Muscle layer of duodenum (tissue), 2 donors: ENCODE data around the gene EDNRA.
"Not testable (repeated sequence)": the region's sequence is repeated elsewhere in the genome, so short reads cannot be mapped to it uniquely, and the experiment has no call there.

ENCODE experiments used
- H3K27ac ChIP-seq: one replicate; pipeline ENCODE4 v1.7.0; 2013; ENCODE audit warnings: mild to moderate bottlenecking, low read length
- H3K27me3 ChIP-seq: one replicate; pipeline ENCODE4 v1.7.0; 2013; ENCODE audit warnings: low read depth, mild to moderate bottlenecking, control low read depth, low read length
- H3K36me3 ChIP-seq, 2 donors: one replicate each; pipeline ENCODE4 v1.7.0; 2013; ENCODE audit warnings: low read length in 2 of 2, control low read depth in 1 of 2, mild to moderate bottlenecking in 1 of 2; ENCODE audit not compliant: insufficient read depth in 2 of 2, control insufficient read depth in 1 of 2
- H3K4me1 ChIP-seq, 2 donors: one replicate each; pipeline ENCODE4 v1.7.0; 2013; ENCODE audit warnings: low read length in 2 of 2, mild to moderate bottlenecking in 2 of 2, control low read depth in 1 of 2, moderate library complexity in 1 of 2; ENCODE audit not compliant: insufficient read depth in 2 of 2, control insufficient read depth in 1 of 2
- H3K4me3 ChIP-seq, 2 donors: one replicate each; pipeline ENCODE4 v1.7.0; 2013; ENCODE audit warnings: low read length in 2 of 2, low read depth in 1 of 2, mild to moderate bottlenecking in 1 of 2
- H3K9me3 ChIP-seq, 2 donors: one replicate each; pipeline ENCODE4 v1.7.0; 2013; ENCODE audit warnings: low read length in 2 of 2, control low read depth in 1 of 2, mild to moderate bottlenecking in 1 of 2; ENCODE audit not compliant: control insufficient read depth in 1 of 2
- donor health status: healthy.

EDNRA gene

GRCh38 chr4:147480891-147481576, at the start of gene EDNRA:
Gene EDNRA, plus strand, starts transcription at chr4:147481097. Its CDS starts 4,585 bp downstream, at chr4:147485682.
- Histone ChIP-seq H3K27me3 (no peaks in the 10 kb centered on the region), H3K27ac (peak within 1 kb of the TSS; percentile 33), H3K4me3 (peak within 1 kb of the TSS; percentile 49 to 74), H3K9me3 (no peaks in the 10 kb centered on the region), H3K36me3 (no peaks in the 10 kb centered on the region), H3K4me1 (no peaks in the 10 kb centered on the region)

- not testable (repeated sequence) for H3K9me3 ChIP-seq, H3K36me3 ChIP-seq, H3K27me3 ChIP-seq, H3K4me1 ChIP-seq, H3K27ac ChIP-seq, H3K4me3 ChIP-seq
Observed at GRCh38 chr4:147434370-147434769, 46.5 kb upstream of the EDNRA start.

GRCh38 chr4:147440442-147440841, 40.5 kb upstream of the EDNRA start:
- H3K27me3 ChIP-seq: no peaks in the 10 kb centered on the region
- no peaks in the 10 kb centered on the region for H3K36me3 ChIP-seq
- H3K27ac ChIP-seq: no peak overlapping the region
- no peaks in the 10 kb centered on the region for H3K4me1 ChIP-seq
- no peak overlapping the region for H3K4me3 ChIP-seq
- no peaks in the 10 kb centered on the region for H3K9me3 ChIP-seq

- no peaks in the 10 kb centered on the region for H3K27me3 ChIP-seq
- no peaks in the 10 kb centered on the region for H3K9me3 ChIP-seq
- no peaks in the 10 kb centered on the region for H3K36me3 ChIP-seq
- H3K4me1 ChIP-seq: no peaks in the 10 kb centered on the region
- H3K4me3 ChIP-seq: no peak overlapping the region
- no peak overlapping the region for H3K27ac ChIP-seq
Observed at GRCh38 chr4:147447786-147448185, 33.1 kb upstream of the EDNRA start.

- Histone ChIP-seq H3K27ac (no peak overlapping the region), H3K9me3 (no peaks in the 10 kb centered on the region), H3K4me3 (no peak overlapping the region), H3K36me3 (no peaks in the 10 kb centered on the region), H3K27me3 (no peaks in the 10 kb centered on the region), H3K4me1 (no peaks in the 10 kb centered on the region)
Observed at GRCh38 chr4:147453561-147454141, 27.2 kb upstream of the EDNRA start.

- Histone ChIP-seq H3K27me3 (no peaks in the 10 kb centered on the region), H3K27ac (no peak overlapping the region), H3K36me3 (no peaks in the 10 kb centered on the region), H3K4me1 (no peaks in the 10 kb centered on the region), H3K4me3 (no peak overlapping the region), H3K9me3 (no peaks in the 10 kb centered on the region)
Observed at GRCh38 chr4:147456706-147457105, 24.2 kb upstream of the EDNRA start.

GRCh38 chr4:147461161-147461560, 19.7 kb upstream of the EDNRA start:
- H3K27me3 ChIP-seq: no peaks in the 10 kb centered on the region
- H3K36me3 ChIP-seq: no peaks in the 10 kb centered on the region
- H3K9me3 ChIP-seq: peaks cover 3 to 5% of the 10 kb centered on the region in 2 donors
- no peak overlapping the region for H3K4me3 ChIP-seq
- no peak overlapping the region for H3K27ac ChIP-seq
- H3K4me1 ChIP-seq: no peaks in the 10 kb centered on the region

GRCh38 chr4:147463065-147463464, 17.8 kb upstream of the EDNRA start:
- H3K27me3 ChIP-seq: no peaks in the 10 kb centered on the region
- H3K4me3 ChIP-seq: no peak overlapping the region
- H3K4me1 ChIP-seq: no peaks in the 10 kb centered on the region
- H3K36me3 ChIP-seq: no peaks in the 10 kb centered on the region
- H3K9me3 ChIP-seq: peaks cover 3 to 5% of the 10 kb centered on the region in 2 donors
- no peak overlapping the region for H3K27ac ChIP-seq

GRCh38 chr4:147465461-147465860, 15.4 kb upstream of the EDNRA start:
- Histone ChIP-seq H3K27ac (no peak overlapping the region), H3K36me3 (no peaks in the 10 kb centered on the region), H3K27me3 (no peaks in the 10 kb centered on the region), H3K4me1 (no peaks in the 10 kb centered on the region), H3K9me3 (peaks cover 3 to 5% of the 10 kb centered on the region in 2 donors), H3K4me3 (no peak overlapping the region)

GRCh38 chr4:147477439-147477838, 3.5 kb upstream of the EDNRA start:
- H3K9me3 ChIP-seq: no peaks in the 10 kb centered on the region
- H3K36me3 ChIP-seq: no peaks in the 10 kb centered on the region
- H3K27me3 ChIP-seq: no peaks in the 10 kb centered on the region
- no peak overlapping the region for H3K27ac ChIP-seq
- H3K4me3 ChIP-seq: no peak overlapping the region
- H3K4me1 ChIP-seq: no peaks in the 10 kb centered on the region

- no peaks in the 10 kb centered on the region for H3K36me3 ChIP-seq
- no peaks in the 10 kb centered on the region for H3K27me3 ChIP-seq
- no peak overlapping the region for H3K27ac ChIP-seq
- no peaks in the 10 kb centered on the region for H3K9me3 ChIP-seq
- H3K4me3 ChIP-seq: no peak overlapping the region
- H3K4me1 ChIP-seq: no peaks in the 10 kb centered on the region
Observed at GRCh38 chr4:147479376-147479775, 1.5 kb upstream of the EDNRA start.

- H3K36me3 ChIP-seq: no peaks in the 10 kb centered on the region
- no peaks in the 10 kb centered on the region for H3K27me3 ChIP-seq
- H3K27ac ChIP-seq: no peak overlapping the region
- H3K4me1 ChIP-seq: no peaks in the 10 kb centered on the region
- peak overlapping the region in 1 of 2 donors; percentile 74 for H3K4me3 ChIP-seq
- H3K9me3 ChIP-seq: no peaks in the 10 kb centered on the region
Observed at GRCh38 chr4:147479786-147480185, 1.1 kb upstream of the EDNRA start.
